CD14-positive monocyte (primary cell): Measurements from ENCODE around the gene ANKRD13D. TPM values are rescaled to one million over a fixed set of nuclear protein-coding genes. Genes with fewer than 3 reads are reported as not detected.

Experiments
- DNase-seq, 3 donors: peaks; one replicate each; pipeline ENCODE4 v3.0.0-alpha.2; 2011 to 2022
- H2AFZ ChIP-seq: 2 replicates; pipeline ENCODE4 v1.6.0; 2012; ENCODE audit warnings: mild to moderate bottlenecking, low read depth, low read length, inconsistent platforms; ENCODE audit not compliant: insufficient read depth, poor library complexity, severe bottlenecking
- H3K27ac ChIP-seq, 2 donors: 1 replicate in 1 of 2; 2 replicates in 1 of 2; pipeline ENCODE4 v1.5.1; 2012 to 2013; ENCODE audit warnings: low read length in 2 of 2, control low read depth in 1 of 2, inconsistent platforms in 1 of 2, low read depth in 1 of 2, mild to moderate bottlenecking in 1 of 2
- H3K27me3 ChIP-seq, 2 donors: one replicate each; pipeline versions ENCODE4 v1.6.0 to v1.6.1; 2011 to 2013; ENCODE audit warnings: low read length in 2 of 2; ENCODE audit not compliant: control insufficient read depth in 2 of 2, insufficient read depth in 2 of 2
- H3K36me3 ChIP-seq, 2 donors: replicated peaks in 1 of 2; 1 replicate in 1 of 2; 2 replicates in 1 of 2; pipeline versions ENCODE4 v1.5.1 to v1.6.1; 2012 to 2013; ENCODE audit warnings: low read length in 2 of 2, control low read depth in 1 of 2, inconsistent platforms in 1 of 2, mild to moderate bottlenecking in 1 of 2; ENCODE audit not compliant: insufficient read depth in 2 of 2, control insufficient read depth in 1 of 2
- H3K4me1 ChIP-seq, 2 donors: 1 replicate in 1 of 2; 2 replicates in 1 of 2; pipeline versions ENCODE4 v1.5.1 to v1.6.1; 2012 to 2013; ENCODE audit warnings: low read length in 2 of 2, control low read depth in 1 of 2, inconsistent platforms in 1 of 2, mild to moderate bottlenecking in 1 of 2, moderate library complexity in 1 of 2; ENCODE audit not compliant: insufficient read depth in 2 of 2, control insufficient read depth in 1 of 2
- H3K4me2 ChIP-seq: replicated peaks from 2 replicates; pipeline ENCODE3; 2012; ENCODE audit warnings: low read length, moderate library complexity, mild to moderate bottlenecking; ENCODE audit not compliant: poor library complexity, severe bottlenecking; ENCODE audit errors: extremely low read depth
- H3K4me3 ChIP-seq, 3 experiments: fragments of 200-600 bp in 1 of 3; sonication (generic) in 1 of 3; replicated peaks in 1 of 3; 1 replicate in 2 of 3; 2 replicates in 1 of 3; pipeline ENCODE4 v1.5.1; 2011 to 2013; ENCODE audit warnings: low read length in 3 of 3, mild to moderate bottlenecking in 3 of 3, control low read depth in 2 of 3, low read depth in 2 of 3, inconsistent platforms in 1 of 3, moderate library complexity in 1 of 3
- H3K79me2 ChIP-seq: 2 replicates; pipeline ENCODE4 v1.6.0; 2012; ENCODE audit warnings: mild to moderate bottlenecking, control low read depth, inconsistent platforms, low read length, moderate library complexity; ENCODE audit not compliant: insufficient read depth
- H3K9ac ChIP-seq: 2 replicates; pipeline ENCODE4 v1.6.0; 2017; ENCODE audit warnings: low read length, mild to moderate bottlenecking; ENCODE audit not compliant: insufficient read depth, poor library complexity, severe bottlenecking
- H3K9me3 ChIP-seq, 2 donors: replicated peaks in 1 of 2; 1 replicate in 1 of 2; 2 replicates in 1 of 2; pipeline versions ENCODE4 v1.5.1 to v1.6.1; 2012 to 2013; ENCODE audit warnings: low read length in 2 of 2, control low read depth in 1 of 2; ENCODE audit not compliant: control insufficient read depth in 1 of 2, insufficient read depth in 1 of 2
- H4K20me1 ChIP-seq: 2 replicates; pipeline ENCODE4 v1.6.0; 2012; ENCODE audit warnings: mild to moderate bottlenecking, low read length, control low read depth, moderate library complexity; ENCODE audit not compliant: insufficient read depth
- H3K27ac Mint-ChIP-seq, 7 donors: one replicate each; pipeline ENCODE4 v1.8.0; 2020; ENCODE audit warnings: mild to moderate bottlenecking in 7 of 7, mixed read lengths in 7 of 7, moderate library complexity in 6 of 7, inconsistent platforms in 2 of 7
- H3K27me3 Mint-ChIP-seq, 3 donors: one replicate each; pipeline ENCODE4 v1.8.0; 2021 to 2022; ENCODE audit warnings: low read depth in 3 of 3, mild to moderate bottlenecking in 3 of 3, mixed read lengths in 3 of 3, moderate library complexity in 3 of 3, inconsistent platforms in 1 of 3
- H3K36me3 Mint-ChIP-seq, 2 donors: one replicate each; pipeline ENCODE4 v1.8.0; 2020; ENCODE audit warnings: mixed read lengths in 2 of 2, inconsistent platforms in 1 of 2, mild to moderate bottlenecking in 1 of 2
- H3K4me1 Mint-ChIP-seq: one replicate; pipeline ENCODE4 v1.8.0; 2020; ENCODE audit warnings: mild to moderate bottlenecking, mixed read lengths
- H3K4me3 Mint-ChIP-seq, 2 donors: one replicate each; pipeline ENCODE4 v1.8.0; 2020; ENCODE audit warnings: mild to moderate bottlenecking in 2 of 2, mixed read lengths in 2 of 2, moderate library complexity in 1 of 2
- H3K9me3 Mint-ChIP-seq, 7 donors: one replicate each; pipeline ENCODE4 v1.8.0; 2020 to 2022; ENCODE audit warnings: mixed read lengths in 7 of 7, mild to moderate bottlenecking in 6 of 7, moderate library complexity in 6 of 7, inconsistent platforms in 2 of 7
- CTCF ChIP-seq: fragments of 200-600 bp; IDR thresholded peaks from one replicate; pipeline ENCODE4 v1.8.0; 2022; ENCODE audit warnings: antibody characterized with exemption, mild to moderate bottlenecking
- WGBS: methylation state at CpG from one replicate; pipeline ENCODE4 v1.1.5; 2013; ENCODE audit warnings: missing lambda C conversion rate; ENCODE audit not compliant: insufficient coverage; 5-methylcytosine and 5-hydroxymethylcytosine counted together
- intact Hi-C, 2 donors: fragments of 100-400 bp; cut with micrococcal nuclease; formaldehyde crosslinking; loops; one replicate each; pipeline versions ENCODE4 v1.15.0 to v1.15.1; 2023
- polyA plus RNA-seq, 3 donors: library from polyadenylated mRNA; depleted of rRNA in 1 of 3; unstranded in 2 of 3; stranded (reverse) in 1 of 3; fragments of 300-500 nt in 2 of 3; fragments of >200 nt in 1 of 3; fragmentation: Illumina TruSeq in 2 of 3; gene quantifications; 1 replicate in 2 of 3; 2 replicates in 1 of 3; pipeline ENCODE4 v1.2.3, GENCODE V29; 2012 to 2021

The ANKRD13D gene
- polyA plus RNA-seq, 3 donors = 9.1 to 389 (median 10.3) TPM

GRCh38 chr11:67295846-67296245 lies 6.7 kb downstream of the ANKRD13D start:
- no peak overlapping the region for H3K27ac Mint-ChIP-seq
- Histone ChIP-seq H2AFZ (no peak overlapping the region), H3K4me3 (no peak overlapping the region), H3K36me3 (peaks cover 94 to 97% of the 10 kb centered on the region in 2 donors), H3K27me3 (no peaks in the 10 kb centered on the region), H4K20me1 (peaks cover 100% of the 10 kb centered on the region), H3K79me2 (peaks cover 99% of the 10 kb centered on the region), H3K9me3 (peaks cover 3 to 6% of the 10 kb centered on the region in 2 donors), H3K4me1 (peaks cover 41 to 59% of the 10 kb centered on the region in 2 donors), H3K27ac (no peak overlapping the region), H3K4me2 (no peak overlapping the region), H3K9ac (no peak overlapping the region)
- H3K9me3 Mint-ChIP-seq = peaks cover 3 to 15% (median 8%) of the 10 kb centered on the region in 7 donors
- H3K36me3 Mint-ChIP-seq = peaks cover 80 to 98% of the 10 kb centered on the region in 2 donors
- intact Hi-C loops = no loop called here
- H3K27me3 Mint-ChIP-seq = no peaks in the 10 kb centered on the region
- no peak for TF ChIP-seq CTCF
- peaks cover 54% of the 10 kb centered on the region for H3K4me1 Mint-ChIP-seq
- DNase-seq = no peak
- 100% methylated on average over 1 of the region's 1 CpG for WGBS
- H3K4me3 Mint-ChIP-seq = no peak overlapping the region

GRCh38 chr11:67298786-67299185 lies 9.7 kb downstream of the ANKRD13D start:
- no peak overlapping the region for H3K9ac ChIP-seq
- Mint-ChIP-seq H3K9me3 (peaks cover 3 to 15% (median 8%) of the 10 kb centered on the region in 7 donors), H3K27me3 (no peaks in the 10 kb centered on the region), H3K4me1 (peaks cover 47% of the 10 kb centered on the region), H3K36me3 (peaks cover 65 to 82% of the 10 kb centered on the region in 2 donors), H3K4me3 (no peak overlapping the region), H3K27ac (peak overlapping the region in 4 of 7 donors; percentile 18 to 79 (median 53))
- peak overlapping the region; percentile 7 to 52 for H3K27ac ChIP-seq
- H3K4me2 ChIP-seq = no peak overlapping the region
- H3K9me3 ChIP-seq = peaks cover 3 to 6% of the 10 kb centered on the region in 2 donors
- no peak for DNase-seq
- no peaks in the 10 kb centered on the region for H3K27me3 ChIP-seq
- WGBS = 100% methylated on average over 4 of the region's 7 CpGs
- H2AFZ ChIP-seq = no peak overlapping the region
- peaks cover 95% of the 10 kb centered on the region for H4K20me1 ChIP-seq
- peaks cover 35 to 60% of the 10 kb centered on the region in 2 donors for H3K4me1 ChIP-seq
- no peak overlapping the region for H3K4me3 ChIP-seq
- intact Hi-C loops = no loop called here
- H3K79me2 ChIP-seq = peaks cover 85% of the 10 kb centered on the region
- H3K36me3 ChIP-seq = peaks cover 83 to 84% of the 10 kb centered on the region in 2 donors
- no peak for TF ChIP-seq CTCF
